ENCODE data around the gene GRIK5. TPM values are rescaled to one million over a fixed set of nuclear protein-coding genes. Genes with fewer than 3 reads are reported as not detected.

Gene GRIK5
- total RNA-seq, 2 donors from 2014 or later, result 3.5 to 4.0 TPM

- Mint-ChIP-seq H3K27ac (peak overlapping the region in 1 of 2 donors; percentile 31), H3K9me3 (no peaks in the 10 kb centered on the region), H3K36me3 (peaks cover 0 to 8% of the 10 kb centered on the region in 2 donors)
- no peak for ATAC-seq
- DNase-seq (ENCODE audit: low spot score in 2 of 2), result no peak
These were observed 16.3 kb upstream of the GRIK5 start for GRCh38 chr19:42086188-42086736.

- ATAC-seq (no peak), DNase-seq (ENCODE audit: low spot score in 2 of 2) (no peak)
- H3K36me3 Mint-ChIP-seq, result peaks cover 0 to 1% of the 10 kb centered on the region in 2 donors
- H3K27ac Mint-ChIP-seq, result peak overlapping the region in 1 of 2 donors; percentile 26
- no peaks in the 10 kb centered on the region for H3K9me3 Mint-ChIP-seq
These were observed 13.5 kb upstream of the GRIK5 start for GRCh38 chr19:42083537-42083936.

GRCh38 chr19:42081584-42082203 is 11.7 kb upstream of the GRIK5 start:
- Mint-ChIP-seq H3K36me3 (peaks cover 5 to 18% of the 10 kb centered on the region in 2 donors), H3K9me3 (no peaks in the 10 kb centered on the region), H3K27ac (peak overlapping the region in 1 of 2 donors; percentile 88)
- no peak for DNase-seq (ENCODE audit: low spot score in 2 of 2)
- peak; percentile 30 to 55 for ATAC-seq

GRCh38 chr19:42080764-42081375 is 10.9 kb upstream of the GRIK5 start:
- DNase-seq (ENCODE audit: low spot score in 2 of 2) (no peak), ATAC-seq (no peak)
- Mint-ChIP-seq H3K36me3 (peaks cover 13 to 24% of the 10 kb centered on the region in 2 donors), H3K27ac (peak overlapping the region in 1 of 2 donors; percentile 51), H3K9me3 (no peaks in the 10 kb centered on the region)

- no peak overlapping the region for H3K27ac Mint-ChIP-seq
- DNase-seq (ENCODE audit: low spot score in 2 of 2), result no peak
- ATAC-seq, result no peak
- H3K36me3 Mint-ChIP-seq, result peaks cover 21 to 31% of the 10 kb centered on the region in 2 donors
- H3K9me3 Mint-ChIP-seq, result no peaks in the 10 kb centered on the region
These were observed 10.1 kb upstream of the GRIK5 start for GRCh38 chr19:42079886-42080763.

- no peak for ATAC-seq
- Mint-ChIP-seq H3K36me3 (peaks cover 22 to 33% of the 10 kb centered on the region in 2 donors), H3K27ac (peak overlapping the region; percentile 38 to 51), H3K9me3 (no peaks in the 10 kb centered on the region)
- DNase-seq (ENCODE audit: low spot score in 2 of 2), result no peak
These were observed 9.3 kb upstream of the GRIK5 start for GRCh38 chr19:42079276-42079669.

- Mint-ChIP-seq H3K27ac (peak overlapping the region; percentile 96 to 99), H3K36me3 (peaks cover 22 to 33% of the 10 kb centered on the region in 2 donors), H3K9me3 (no peaks in the 10 kb centered on the region)
- DNase-seq (ENCODE audit: low spot score in 2 of 2) (no peak), ATAC-seq (no peak)
These were observed 8.7 kb upstream of the GRIK5 start for GRCh38 chr19:42078538-42079275.

GRCh38 chr19:42078058-42078457 is 8.1 kb upstream of the GRIK5 start:
- Mint-ChIP-seq H3K27ac (peak overlapping the region; percentile 96 to 99), H3K9me3 (no peaks in the 10 kb centered on the region), H3K36me3 (peaks cover 22 to 33% of the 10 kb centered on the region in 2 donors)
- DNase-seq (ENCODE audit: low spot score in 2 of 2) (no peak), ATAC-seq (no peak)

GRCh38 chr19:42076380-42076944 is 6.5 kb upstream of the GRIK5 start:
- ATAC-seq (no peak), DNase-seq (ENCODE audit: low spot score in 2 of 2) (no peak)
- Mint-ChIP-seq H3K36me3 (peaks cover 22 to 33% of the 10 kb centered on the region in 2 donors), H3K27ac (peak overlapping the region; percentile 96 to 99), H3K9me3 (no peaks in the 10 kb centered on the region)

GRCh38 chr19:42075616-42076379 is 5.8 kb upstream of the GRIK5 start, which contains the start of gene ZNF574:
Gene ZNF574 (plus strand): TSS chr19:42076166. CDS start chr19:42078607, 2,441 bp downstream.
- Mint-ChIP-seq H3K36me3 (peaks cover 22 to 33% of the 10 kb centered on the region in 2 donors), H3K27ac (peak within 1 kb of the TSS; percentile 98 to 99), H3K9me3 (no peaks in the 10 kb centered on the region)
- peak; percentile 97 to 98 for DNase-seq (ENCODE audit: low spot score in 2 of 2)
- ATAC-seq, result peak; percentile 96 to 97

- DNase-seq (ENCODE audit: low spot score in 2 of 2) (no peak), ATAC-seq (peak in 1 of 2 donors; percentile 0)
- H3K27ac Mint-ChIP-seq, result peak overlapping the region; percentile 98 to 99
- peaks cover 22 to 33% of the 10 kb centered on the region in 2 donors for H3K36me3 Mint-ChIP-seq
- H3K9me3 Mint-ChIP-seq, result no peaks in the 10 kb centered on the region
These were observed 5.3 kb upstream of the GRIK5 start for GRCh38 chr19:42075364-42075615.

- H3K36me3 Mint-ChIP-seq, result peaks cover 22 to 33% of the 10 kb centered on the region in 2 donors
- ATAC-seq (no peak), DNase-seq (ENCODE audit: low spot score in 2 of 2) (peak in 1 of 2 donors; percentile 20)
- H3K9me3 Mint-ChIP-seq, result no peaks in the 10 kb centered on the region
- H3K27ac Mint-ChIP-seq, result peak overlapping the region; percentile 98 to 99
These were observed 4.7 kb upstream of the GRIK5 start for GRCh38 chr19:42074513-42075363.

- DNase-seq (ENCODE audit: low spot score in 2 of 2) (no peak), ATAC-seq (no peak)
- Mint-ChIP-seq H3K27ac (peak overlapping the region in 1 of 2 donors; percentile 1), H3K9me3 (no peaks in the 10 kb centered on the region), H3K36me3 (peaks cover 11 to 12% of the 10 kb centered on the region in 2 donors)
These were observed 1.2 kb upstream of the GRIK5 start for GRCh38 chr19:42071247-42071646.

- DNase-seq (ENCODE audit: low spot score in 2 of 2) (no peak), ATAC-seq (no peak)
- Mint-ChIP-seq H3K9me3 (no peaks in the 10 kb centered on the region), H3K36me3 (no peaks in the 10 kb centered on the region), H3K27ac (no peak overlapping the region)
These were observed 1.0 kb downstream of the GRIK5 start for GRCh38 chr19:42068756-42069571.

Data from activated naive CD4-positive, alpha-beta T cell treated with anti-CD3 and anti-CD28 coated beads, Interleukin-2, amount 50 U/mL, for 72 hours (primary cell).